Panc1 (cell line): ENCODE results near the gene TMEM38A. TPM values are rescaled to one million over a fixed set of nuclear protein-coding genes. Genes with fewer than 3 reads are reported as not detected.

Experiments used
- ATAC-seq: fragments of 200-7000 bp; cut with Tn5 transposase; 2 replicates; pipeline ENCODE4 v1.9.1; 2020; ENCODE audit warnings: mild to moderate bottlenecking, moderate library complexity
- BruUV-seq: library from RNA; stranded (reverse); fragments of 400-500 nt; replicated peaks from 2 replicates; lab custom pipeline; 2021; lab: Mats Ljungman, UMichigan
- CTCF ChIA-PET: fragments of 300-600 bp; sonication (Branson Sonifier 250); formaldehyde crosslinking; loops from one replicate; lab custom pipeline; 2022; ENCODE audit warnings: antibody characterized with exemption; lab: Charles Lee
- POLR2A ChIA-PET: fragments of 300-600 bp; sonication (Branson Sonifier 250); formaldehyde crosslinking; loops from one replicate; lab custom pipeline; 2022; ENCODE audit warnings: antibody characterized with exemption; lab: Charles Lee
- DNase-seq: peaks from one replicate; pipeline ENCODE4 v3.0.0-alpha.2; 2010; ENCODE audit warnings: low read depth, low spot score
- H3K27ac ChIP-seq: 2 replicates; pipeline ENCODE4 v1.5.1; 2011; ENCODE audit warnings: mild to moderate bottlenecking, low read length, inconsistent platforms
- H3K27me3 ChIP-seq: fragments of 200-500 bp; sonication (Bioruptor generic); 2 replicates; pipeline ENCODE4 v1.6.0; 2014; ENCODE audit warnings: low read length, inconsistent platforms; ENCODE audit not compliant: control insufficient read depth, insufficient read depth
- H3K36me3 ChIP-seq: fragments of 200-500 bp; sonication (Bioruptor generic); 2 replicates; pipeline ENCODE4 v1.5.1; 2014; ENCODE audit warnings: inconsistent platforms, mild to moderate bottlenecking, low read length, moderate library complexity; ENCODE audit not compliant: control insufficient read depth, insufficient read depth
- H3K4me1 ChIP-seq: 2 replicates; pipeline ENCODE4 v1.5.1; 2011; ENCODE audit warnings: inconsistent platforms, mild to moderate bottlenecking, low read length, moderate library complexity; ENCODE audit not compliant: control insufficient read depth, insufficient read depth
- H3K4me3 ChIP-seq, 2 experiments: 2 replicates each; pipeline ENCODE4 v1.5.1; 2011 to 2012; ENCODE audit warnings: low read depth in 2 of 2, low read length in 2 of 2, mild to moderate bottlenecking in 2 of 2, inconsistent platforms in 1 of 2, moderate library complexity in 1 of 2
- H3K9me3 ChIP-seq: fragments of 200-500 bp; sonication (Bioruptor generic); 2 replicates; pipeline ENCODE4 v1.5.1; 2014; ENCODE audit warnings: low read depth, mild to moderate bottlenecking, inconsistent platforms, low read length, moderate library complexity; ENCODE audit not compliant: control insufficient read depth, insufficient read depth
- POLR2AphosphoS5 ChIP-seq: IDR thresholded peaks from 2 replicates; pipeline ENCODE4 v1.6.1; 2012; ENCODE audit warnings: mild to moderate bottlenecking, low read depth, low read length, moderate library complexity
- SIN3A ChIP-seq: IDR thresholded peaks from 2 replicates; pipeline ENCODE4 v1.6.1; 2012; ENCODE audit warnings: low read depth, mild to moderate bottlenecking, low read length, moderate library complexity, borderline replicate concordance; ENCODE audit not compliant: insufficient read depth
- TCF7L2 ChIP-seq: IDR thresholded peaks from 2 replicates; pipeline ENCODE4 v1.6.1; 2011; ENCODE audit warnings: mild to moderate bottlenecking, low read depth, low read length, inconsistent platforms
- in situ Hi-C: cut with HindIII; loops from 2 replicates; pipeline ENCODE4 v1.10.0; 2016; ENCODE audit warnings: low sequenced_read_pairs, low pct_unique_long_range_greater_than_20kb
- intact Hi-C: fragments of 100-400 bp; cut with micrococcal nuclease; formaldehyde crosslinking; loops from one replicate; pipeline ENCODE4 v1.10.0; 2022; ENCODE audit not compliant: unreplicated experiment
- total RNA-seq: library from RNA; stranded (reverse); gene quantifications from one replicate; pipeline ENCODE4 v1.2.1, GENCODE V29; 2021; ENCODE audit not compliant: unreplicated experiment
- TF ChIP-seq, protein P1 (sequence below), 2 experiments: IDR thresholded peaks; 2 replicates each; pipeline ENCODE4 v1.6.1; 2011 to 2012; ENCODE audit warnings: low read depth in 2 of 2, control low read depth in 1 of 2, low read length in 1 of 2, mild to moderate bottlenecking in 1 of 2, moderate library complexity in 1 of 2; ENCODE audit not compliant: insufficient read depth in 1 of 2
- TF ChIP-seq, protein P2 (sequence below): fragments of 450-650 bp; IDR thresholded peaks from 2 replicates; pipeline ENCODE4 v1.5.1; 2017; ENCODE audit warnings: mild to moderate bottlenecking

Gene TMEM38A
- total RNA-seq, 1 experiment from 2014 or later = 8.4 TPM

DNA sequence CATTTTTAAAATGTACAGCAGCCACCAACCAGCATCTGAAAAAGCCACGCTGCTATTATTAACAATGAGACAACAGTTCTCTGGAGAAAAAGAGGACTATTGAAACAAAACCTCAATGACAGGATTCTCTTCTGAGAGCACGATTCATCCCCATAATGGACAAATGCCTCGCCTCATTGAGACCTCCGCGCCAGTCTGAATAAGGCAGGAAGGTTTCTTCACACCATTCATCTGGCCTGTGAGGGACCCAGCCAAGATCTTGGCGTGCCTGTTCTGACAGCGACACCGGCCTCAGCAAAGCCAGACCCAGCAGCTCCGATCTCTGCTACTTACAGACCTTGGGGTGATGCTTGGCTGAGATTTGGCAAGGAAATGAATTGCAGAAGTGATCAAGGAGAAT, 15.8 kb upstream of the TMEM38A start:
- no TSS peak for BruUV-seq

DNA sequence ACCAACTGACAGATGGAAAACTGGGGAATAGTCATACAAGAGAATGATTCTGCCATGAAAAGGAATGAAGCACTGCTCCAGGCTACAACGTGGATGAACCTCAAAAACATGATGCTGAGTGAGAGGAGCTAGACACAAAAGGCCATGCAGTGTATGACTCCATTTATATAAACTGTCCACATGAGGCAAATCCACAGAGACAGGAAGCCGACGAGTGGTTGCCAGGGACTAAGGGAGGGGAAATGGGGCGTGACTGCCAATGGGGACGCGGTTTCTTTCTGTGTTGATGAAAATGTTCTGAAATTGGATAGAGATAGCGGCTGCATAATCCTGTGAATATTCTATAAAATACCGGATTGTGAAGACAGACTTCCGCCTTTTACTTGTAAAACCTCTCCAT, 11.2 kb upstream of the TMEM38A start:
- Histone ChIP-seq H3K27me3 (no peaks in the 10 kb centered on the region), H3K4me1 (no peaks in the 10 kb centered on the region), H3K36me3 (no peaks in the 10 kb centered on the region; the same call in none of the 2 replicates), H3K4me3 (no peak overlapping the region), H3K9me3 (no peaks in the 10 kb centered on the region), H3K27ac (no peak overlapping the region)
- DNase-seq (no peak), ATAC-seq (no peak)
- POLR2A ChIA-PET = no interaction called here
- TF ChIP-seq, protein P1, sequence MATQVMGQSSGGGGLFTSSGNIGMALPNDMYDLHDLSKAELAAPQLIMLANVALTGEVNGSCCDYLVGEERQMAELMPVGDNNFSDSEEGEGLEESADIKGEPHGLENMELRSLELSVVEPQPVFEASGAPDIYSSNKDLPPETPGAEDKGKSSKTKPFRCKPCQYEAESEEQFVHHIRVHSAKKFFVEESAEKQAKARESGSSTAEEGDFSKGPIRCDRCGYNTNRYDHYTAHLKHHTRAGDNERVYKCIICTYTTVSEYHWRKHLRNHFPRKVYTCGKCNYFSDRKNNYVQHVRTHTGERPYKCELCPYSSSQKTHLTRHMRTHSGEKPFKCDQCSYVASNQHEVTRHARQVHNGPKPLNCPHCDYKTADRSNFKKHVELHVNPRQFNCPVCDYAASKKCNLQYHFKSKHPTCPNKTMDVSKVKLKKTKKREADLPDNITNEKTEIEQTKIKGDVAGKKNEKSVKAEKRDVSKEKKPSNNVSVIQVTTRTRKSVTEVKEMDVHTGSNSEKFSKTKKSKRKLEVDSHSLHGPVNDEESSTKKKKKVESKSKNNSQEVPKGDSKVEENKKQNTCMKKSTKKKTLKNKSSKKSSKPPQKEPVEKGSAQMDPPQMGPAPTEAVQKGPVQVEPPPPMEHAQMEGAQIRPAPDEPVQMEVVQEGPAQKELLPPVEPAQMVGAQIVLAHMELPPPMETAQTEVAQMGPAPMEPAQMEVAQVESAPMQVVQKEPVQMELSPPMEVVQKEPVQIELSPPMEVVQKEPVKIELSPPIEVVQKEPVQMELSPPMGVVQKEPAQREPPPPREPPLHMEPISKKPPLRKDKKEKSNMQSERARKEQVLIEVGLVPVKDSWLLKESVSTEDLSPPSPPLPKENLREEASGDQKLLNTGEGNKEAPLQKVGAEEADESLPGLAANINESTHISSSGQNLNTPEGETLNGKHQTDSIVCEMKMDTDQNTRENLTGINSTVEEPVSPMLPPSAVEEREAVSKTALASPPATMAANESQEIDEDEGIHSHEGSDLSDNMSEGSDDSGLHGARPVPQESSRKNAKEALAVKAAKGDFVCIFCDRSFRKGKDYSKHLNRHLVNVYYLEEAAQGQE (IDR thresholded peaks at IDR 0.05; ENCODE audit: insufficient read depth in 1 of 2, low read depth in 2 of 2, low read length in 1 of 2) = no peak
- TF ChIP-seq POLR2AphosphoS5 = peak; percentile 29; the same call in 1 of the 2 replicates
- intact Hi-C loops = no loop called here
- CTCF ChIA-PET = no interaction called here
- in situ Hi-C loops = no loop called here
- TSS peak; percentile 18 for BruUV-seq

More for the DNA sequence above, 15.8 kb upstream of the TMEM38A start:
- intact Hi-C loops (no loop called here), in situ Hi-C loops (no loop called here)
- ChIA-PET POLR2A (no interaction called here), CTCF (no interaction called here)
- no peaks in the 10 kb centered on the region for H3K27me3 ChIP-seq
- TF ChIP-seq, protein P2, sequence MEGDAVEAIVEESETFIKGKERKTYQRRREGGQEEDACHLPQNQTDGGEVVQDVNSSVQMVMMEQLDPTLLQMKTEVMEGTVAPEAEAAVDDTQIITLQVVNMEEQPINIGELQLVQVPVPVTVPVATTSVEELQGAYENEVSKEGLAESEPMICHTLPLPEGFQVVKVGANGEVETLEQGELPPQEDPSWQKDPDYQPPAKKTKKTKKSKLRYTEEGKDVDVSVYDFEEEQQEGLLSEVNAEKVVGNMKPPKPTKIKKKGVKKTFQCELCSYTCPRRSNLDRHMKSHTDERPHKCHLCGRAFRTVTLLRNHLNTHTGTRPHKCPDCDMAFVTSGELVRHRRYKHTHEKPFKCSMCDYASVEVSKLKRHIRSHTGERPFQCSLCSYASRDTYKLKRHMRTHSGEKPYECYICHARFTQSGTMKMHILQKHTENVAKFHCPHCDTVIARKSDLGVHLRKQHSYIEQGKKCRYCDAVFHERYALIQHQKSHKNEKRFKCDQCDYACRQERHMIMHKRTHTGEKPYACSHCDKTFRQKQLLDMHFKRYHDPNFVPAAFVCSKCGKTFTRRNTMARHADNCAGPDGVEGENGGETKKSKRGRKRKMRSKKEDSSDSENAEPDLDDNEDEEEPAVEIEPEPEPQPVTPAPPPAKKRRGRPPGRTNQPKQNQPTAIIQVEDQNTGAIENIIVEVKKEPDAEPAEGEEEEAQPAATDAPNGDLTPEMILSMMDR = no peak
- TF ChIP-seq SIN3A (no peak), POLR2AphosphoS5 (no peak), TCF7L2 (no peak)
- TF ChIP-seq, protein P1 (IDR thresholded peaks at IDR 0.05; ENCODE audit: insufficient read depth in 1 of 2, low read depth in 2 of 2, low read length in 1 of 2) = no peak
- H3K4me1 ChIP-seq = no peaks in the 10 kb centered on the region
- no peak for DNase-seq
- no peak overlapping the region for H3K27ac ChIP-seq
- no peak overlapping the region for H3K4me3 ChIP-seq
- H3K36me3 ChIP-seq = no peaks in the 10 kb centered on the region; the same call in 1 of the 2 replicates
- ATAC-seq = no peak
- H3K9me3 ChIP-seq = no peaks in the 10 kb centered on the region
